ENCODE data around the gene ARHGEF7. TPM values are rescaled to one million over a fixed set of nuclear protein-coding genes. Genes with fewer than 3 reads are reported as not detected.

ARHGEF7 gene
- total RNA-seq, 4 donors from 2014 or later: 69.9 to 163 (median 102) TPM

DNA sequence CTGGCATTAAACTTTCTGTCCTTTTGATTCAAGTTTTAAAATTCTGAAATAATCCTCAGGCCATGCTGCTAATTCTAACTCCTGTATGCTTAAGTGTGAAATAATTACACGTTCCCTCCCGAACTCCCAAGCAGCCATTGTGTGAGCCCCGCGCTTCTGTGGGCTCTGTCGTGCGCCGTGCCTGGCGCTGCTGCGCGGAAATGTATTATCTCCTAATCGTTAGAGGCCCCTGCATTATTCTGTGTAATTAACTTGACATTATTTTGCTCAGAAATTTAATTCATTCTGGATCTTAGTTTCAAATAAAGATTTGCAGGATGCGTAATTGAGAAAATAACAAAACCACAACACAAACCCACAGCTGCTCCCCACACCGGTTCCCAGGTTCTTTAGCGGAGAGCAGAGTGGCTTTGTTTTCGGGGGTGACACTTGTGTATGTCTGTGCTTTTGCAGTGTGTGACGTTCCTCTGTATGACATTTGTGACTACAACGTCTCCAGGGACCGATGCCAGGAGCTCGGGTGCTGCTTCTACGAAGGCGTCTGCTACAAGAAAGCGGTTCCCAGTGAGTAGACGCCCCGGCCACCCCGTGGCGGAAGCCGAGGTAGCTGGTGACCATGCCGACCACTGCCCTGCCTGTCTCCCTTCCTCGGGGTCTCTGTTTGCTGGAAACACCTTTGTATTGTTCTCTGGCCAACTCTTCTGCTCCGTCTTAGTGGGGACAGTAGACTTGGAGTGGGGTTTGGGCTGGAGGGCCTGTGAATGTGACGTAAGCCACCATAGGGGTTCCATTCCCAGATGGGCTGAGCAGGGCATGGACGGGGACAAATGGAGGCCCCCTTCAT lies 212.8 kb downstream of the ARHGEF7 start:
- ATAC-seq (ENCODE audit: low FRiP score): no peak

GRCh38 chr13:111328574-111329410 lies 213.7 kb downstream of the ARHGEF7 start:
- no peak for ATAC-seq (ENCODE audit: low FRiP score)
- no peak for DNase-seq (ENCODE audit: low spot score)
- TF ChIP-seq, protein P1, sequence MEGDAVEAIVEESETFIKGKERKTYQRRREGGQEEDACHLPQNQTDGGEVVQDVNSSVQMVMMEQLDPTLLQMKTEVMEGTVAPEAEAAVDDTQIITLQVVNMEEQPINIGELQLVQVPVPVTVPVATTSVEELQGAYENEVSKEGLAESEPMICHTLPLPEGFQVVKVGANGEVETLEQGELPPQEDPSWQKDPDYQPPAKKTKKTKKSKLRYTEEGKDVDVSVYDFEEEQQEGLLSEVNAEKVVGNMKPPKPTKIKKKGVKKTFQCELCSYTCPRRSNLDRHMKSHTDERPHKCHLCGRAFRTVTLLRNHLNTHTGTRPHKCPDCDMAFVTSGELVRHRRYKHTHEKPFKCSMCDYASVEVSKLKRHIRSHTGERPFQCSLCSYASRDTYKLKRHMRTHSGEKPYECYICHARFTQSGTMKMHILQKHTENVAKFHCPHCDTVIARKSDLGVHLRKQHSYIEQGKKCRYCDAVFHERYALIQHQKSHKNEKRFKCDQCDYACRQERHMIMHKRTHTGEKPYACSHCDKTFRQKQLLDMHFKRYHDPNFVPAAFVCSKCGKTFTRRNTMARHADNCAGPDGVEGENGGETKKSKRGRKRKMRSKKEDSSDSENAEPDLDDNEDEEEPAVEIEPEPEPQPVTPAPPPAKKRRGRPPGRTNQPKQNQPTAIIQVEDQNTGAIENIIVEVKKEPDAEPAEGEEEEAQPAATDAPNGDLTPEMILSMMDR (IDR thresholded peaks at IDR 0.05): no peak

More for the DNA sequence above, 212.8 kb downstream of the ARHGEF7 start:
- DNase-seq (ENCODE audit: low spot score): no peak
- TF ChIP-seq, protein P1 (IDR thresholded peaks at IDR 0.05): no peak

GRCh38 chr13:111329641-111330040 lies 214.5 kb downstream of the ARHGEF7 start:
- ATAC-seq (ENCODE audit: low FRiP score) (no peak), DNase-seq (ENCODE audit: low spot score) (no peak)
- TF ChIP-seq, protein P1 (IDR thresholded peaks at IDR 0.05): no peak

DNA sequence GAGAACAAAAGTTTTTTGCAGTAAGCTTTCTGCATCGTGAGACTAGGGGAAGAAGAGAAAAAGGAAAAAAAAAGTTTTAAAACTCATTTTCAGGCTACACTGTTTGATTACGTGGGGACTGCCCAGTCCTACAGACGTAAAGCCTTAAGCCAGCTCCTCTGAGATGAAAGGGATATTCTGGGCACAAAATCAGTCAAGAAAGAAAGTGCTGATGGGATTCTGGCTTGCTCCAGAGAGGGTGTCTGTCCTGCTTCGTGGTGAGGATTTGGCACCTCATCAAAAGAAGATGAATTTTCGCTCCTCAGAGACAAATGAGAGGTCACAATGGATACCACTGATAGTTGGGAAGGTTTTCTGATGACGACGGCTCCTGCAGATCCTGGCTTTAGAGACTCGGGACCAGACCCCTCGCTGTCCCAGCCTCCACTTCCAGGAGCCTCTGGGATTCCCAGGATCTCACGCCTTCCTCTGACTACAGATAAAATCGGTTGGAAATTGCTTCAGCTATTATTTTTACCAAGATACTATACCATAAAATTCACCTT lies 215.0 kb downstream of the ARHGEF7 start:
- no peak for ATAC-seq (ENCODE audit: low FRiP score)
- TF ChIP-seq, protein P1 (IDR thresholded peaks at IDR 0.05): no peak

DNA sequence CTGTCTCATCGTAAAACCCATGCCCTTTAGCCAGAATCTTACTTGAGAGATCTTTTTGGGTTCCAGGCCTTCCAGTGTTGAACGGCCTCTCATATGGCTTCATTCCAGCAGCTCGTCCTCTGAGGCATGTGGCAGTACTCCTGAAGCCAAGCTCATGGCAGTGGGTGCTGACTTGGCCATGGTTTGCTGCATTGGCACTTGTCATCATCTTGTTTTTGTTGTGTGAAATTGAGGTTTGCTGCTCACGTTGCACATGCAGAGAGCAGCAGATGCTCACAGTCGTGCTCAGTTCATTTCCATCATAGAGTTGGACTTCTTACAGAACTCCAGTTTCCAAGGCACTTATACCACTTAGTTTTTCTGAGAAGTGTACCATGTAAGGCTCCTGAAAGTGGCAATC lies 220.2 kb downstream of the ARHGEF7 start:
- TF ChIP-seq, protein P1 (IDR thresholded peaks at IDR 0.05): no peak
- DNase-seq (ENCODE audit: low spot score) (no peak), ATAC-seq (ENCODE audit: low FRiP score) (no peak)

More for the DNA sequence above, 215.0 kb downstream of the ARHGEF7 start:
- DNase-seq (ENCODE audit: low spot score): no peak

DNA sequence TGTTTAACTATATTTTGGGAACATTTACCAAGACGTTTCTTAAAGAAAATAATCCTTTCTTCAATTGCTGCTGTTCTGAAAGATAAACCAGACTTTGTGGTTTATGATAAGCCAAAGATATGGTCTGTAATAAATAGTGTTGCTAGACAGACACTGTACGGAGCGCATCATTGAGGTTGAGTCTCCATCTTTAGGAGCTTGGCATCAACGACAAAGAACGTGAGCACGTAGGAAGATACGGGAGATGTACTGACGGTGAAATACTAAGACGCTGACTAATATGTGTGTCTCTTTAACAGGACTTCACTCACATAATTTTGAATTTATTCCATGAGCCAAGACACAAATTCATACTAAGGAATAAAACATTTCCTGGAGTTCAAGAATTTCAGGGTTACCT lies 221.6 kb downstream of the ARHGEF7 start:
- DNase-seq (ENCODE audit: low spot score) (no peak), ATAC-seq (ENCODE audit: low FRiP score) (no peak)
- TF ChIP-seq, protein P1 (IDR thresholded peaks at IDR 0.05): no peak
